ENCODE results near the gene RAD50.
"Not testable (repeated sequence)": the region's sequence is repeated elsewhere in the genome, so short reads cannot be mapped to it uniquely, and the experiment has no call there.

DNA sequence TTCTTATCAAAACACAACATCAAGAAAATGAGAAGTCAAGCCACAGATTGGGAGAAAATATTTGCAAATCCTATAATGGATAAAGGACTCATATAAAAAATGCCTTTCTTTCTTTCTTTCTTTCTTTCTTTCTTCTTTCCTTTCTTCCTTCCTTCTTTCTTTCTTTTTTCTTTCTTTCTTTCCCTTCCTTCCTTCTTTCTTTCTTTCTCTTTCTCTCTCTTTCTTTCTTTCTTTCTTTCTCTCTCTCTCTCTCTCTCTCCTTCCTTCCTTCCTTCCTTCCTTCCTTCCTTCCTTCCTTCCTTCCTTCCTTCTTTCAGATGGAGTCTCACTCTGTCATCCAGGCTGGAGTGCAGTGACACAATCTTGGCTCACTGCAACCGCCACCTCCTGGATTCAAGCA lies 34.7 kb upstream of the RAD50 start:
- TF ChIP-seq, protein P1, sequence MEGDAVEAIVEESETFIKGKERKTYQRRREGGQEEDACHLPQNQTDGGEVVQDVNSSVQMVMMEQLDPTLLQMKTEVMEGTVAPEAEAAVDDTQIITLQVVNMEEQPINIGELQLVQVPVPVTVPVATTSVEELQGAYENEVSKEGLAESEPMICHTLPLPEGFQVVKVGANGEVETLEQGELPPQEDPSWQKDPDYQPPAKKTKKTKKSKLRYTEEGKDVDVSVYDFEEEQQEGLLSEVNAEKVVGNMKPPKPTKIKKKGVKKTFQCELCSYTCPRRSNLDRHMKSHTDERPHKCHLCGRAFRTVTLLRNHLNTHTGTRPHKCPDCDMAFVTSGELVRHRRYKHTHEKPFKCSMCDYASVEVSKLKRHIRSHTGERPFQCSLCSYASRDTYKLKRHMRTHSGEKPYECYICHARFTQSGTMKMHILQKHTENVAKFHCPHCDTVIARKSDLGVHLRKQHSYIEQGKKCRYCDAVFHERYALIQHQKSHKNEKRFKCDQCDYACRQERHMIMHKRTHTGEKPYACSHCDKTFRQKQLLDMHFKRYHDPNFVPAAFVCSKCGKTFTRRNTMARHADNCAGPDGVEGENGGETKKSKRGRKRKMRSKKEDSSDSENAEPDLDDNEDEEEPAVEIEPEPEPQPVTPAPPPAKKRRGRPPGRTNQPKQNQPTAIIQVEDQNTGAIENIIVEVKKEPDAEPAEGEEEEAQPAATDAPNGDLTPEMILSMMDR (IDR thresholded peaks at IDR 0.05) = not testable (repeated sequence)
- not testable (repeated sequence) for TF ChIP-seq POLR2AphosphoS5 (IDR thresholded peaks at IDR 0.05)

Measured in esophagus muscularis mucosa (tissue), 3 donors.